SK-N-SH (cell line): ENCODE data around the gene GALNT18. TPM values are rescaled to one million over a fixed set of nuclear protein-coding genes. Genes with fewer than 3 reads are reported as not detected.

Experiments used
- CTCF ChIA-PET: fragments of 300-600, 350-600 bp; formaldehyde crosslinking; extraction: SDS; loops from one replicate; lab custom pipeline; 2021; lab: Yijun Ruan, JAX
- POLR2A ChIA-PET: fragments of 350-600 bp; sonication (Branson Sonifier 250); formaldehyde crosslinking; extraction: SDS; loops from one replicate; lab custom pipeline; 2020; ENCODE audit warnings: antibody characterized with exemption, inconsistent platforms; lab: Yijun Ruan, JAX
- DNase-seq: peaks from one replicate; pipeline ENCODE4 v3.0.0; 2012
- H2AFZ ChIP-seq: fragments of 200-600 bp; sonication (generic); 2 replicates; pipeline ENCODE4 v1.8.1; 2016; ENCODE audit warnings: antibody characterized with exemption, mild to moderate bottlenecking, low read depth
- H3F3A ChIP-seq: fragments of 200-600 bp; sonication (generic); replicated peaks from 2 replicates; pipeline ENCODE3; 2016; ENCODE audit warnings: antibody characterized with exemption, mild to moderate bottlenecking; ENCODE audit not compliant: insufficient read depth
- H3K27ac ChIP-seq, 2 experiments: fragments of 200-500 bp in 1 of 2; fragments of 200-600 bp in 1 of 2; sonication (Bioruptor generic) in 1 of 2; sonication (generic), shearing (Covaris generic) in 1 of 2; 2 replicates each; pipeline versions ENCODE4 v1.5.1 to v1.6.1; 2014 to 2016; ENCODE audit warnings: low read depth in 2 of 2, inconsistent platforms in 1 of 2, low read length in 1 of 2, mild to moderate bottlenecking in 1 of 2, mixed read lengths in 1 of 2
- H3K27me3 ChIP-seq: fragments of 200-600 bp; sonication (generic), shearing (Covaris generic); 2 replicates; pipeline ENCODE4 v1.6.1; 2016; ENCODE audit warnings: mixed run types; ENCODE audit not compliant: insufficient read depth
- H3K36me3 ChIP-seq, 2 experiments: fragments of 200-500 bp in 1 of 2; fragments of 200-600 bp in 1 of 2; sonication (Bioruptor generic) in 1 of 2; sonication (generic) in 1 of 2; replicated peaks in 1 of 2; 2 replicates each; pipeline versions ENCODE3 to v1.5.1; 2014 to 2016; ENCODE audit warnings: low read length in 1 of 2, mild to moderate bottlenecking in 1 of 2; ENCODE audit not compliant: insufficient read depth in 2 of 2, control insufficient read depth in 1 of 2
- H3K4me1 ChIP-seq, 2 experiments: fragments of 200-500 bp in 1 of 2; fragments of 200-600 bp in 1 of 2; sonication (Bioruptor generic) in 1 of 2; sonication (generic), shearing (Covaris generic) in 1 of 2; 2 replicates each; pipeline versions ENCODE4 v1.5.1 to v1.6.1; 2014 to 2016; ENCODE audit warnings: low read depth in 1 of 2, low read length in 1 of 2, mixed run types in 1 of 2; ENCODE audit not compliant: insufficient read depth in 2 of 2, control insufficient read depth in 1 of 2
- H3K4me2 ChIP-seq: fragments of 200-600 bp; sonication (generic), shearing (Covaris generic); 2 replicates; pipeline ENCODE4 v1.6.1; 2017; ENCODE audit warnings: mixed run types
- H3K4me3 ChIP-seq, 2 experiments: fragments of 200-500 bp in 1 of 2; fragments of 200-600 bp in 1 of 2; sonication (Bioruptor generic) in 1 of 2; sonication (generic), shearing (Covaris generic) in 1 of 2; 2 replicates each; pipeline versions ENCODE4 v1.5.1 to v1.8.1; 2014 to 2016; ENCODE audit warnings: low read depth in 2 of 2, inconsistent platforms in 1 of 2, low read length in 1 of 2, mild to moderate bottlenecking in 1 of 2, mixed read lengths in 1 of 2, moderate library complexity in 1 of 2
- H3K79me2 ChIP-seq: fragments of 200-600 bp; sonication (generic); 2 replicates; pipeline ENCODE4 v1.8.1; 2017; ENCODE audit warnings: mild to moderate bottlenecking; ENCODE audit not compliant: insufficient read depth
- H3K9ac ChIP-seq: fragments of 200-600 bp; sonication (generic); 2 replicates; pipeline ENCODE4 v1.6.1; 2017; ENCODE audit warnings: mixed run types
- H3K9me2 ChIP-seq: fragments of 200-600 bp; sonication (generic); 2 replicates; pipeline ENCODE4 v1.6.1; 2017; ENCODE audit warnings: mixed run types
- H3K9me3 ChIP-seq: fragments of 200-600 bp; sonication (generic); 2 replicates; pipeline ENCODE4 v1.6.1; 2017; ENCODE audit warnings: mixed run types, mild to moderate bottlenecking, moderate library complexity
- H4K20me1 ChIP-seq: fragments of 200-600 bp; sonication (generic); 2 replicates; pipeline ENCODE4 v1.6.1; 2017; ENCODE audit warnings: mild to moderate bottlenecking, mixed run types; ENCODE audit not compliant: insufficient read depth
- CHD2 ChIP-seq: fragments of 150-350 bp; IDR thresholded peaks from 2 replicates; pipeline ENCODE4 v1.6.1; 2018; ENCODE audit warnings: low read length; ENCODE audit not compliant: partially characterized antibody
- EP300 ChIP-seq, 2 experiments: IDR thresholded peaks; 2 replicates each; pipeline versions ENCODE4 v1.4.0 to v1.6.1; 2012; ENCODE audit warnings: borderline replicate concordance in 1 of 2, low read depth in 1 of 2, low read length in 1 of 2
- FOSL2 ChIP-seq: IDR thresholded peaks from 2 replicates; pipeline ENCODE4 v1.4.0; 2012; ENCODE audit warnings: low read depth, mild to moderate bottlenecking, moderate library complexity, borderline replicate concordance
- FOXJ3 ChIP-seq: sonication (generic); formaldehyde crosslinking; IDR thresholded peaks from 2 replicates; pipeline ENCODE4 v1.5.1; 2020; ENCODE audit warnings: mild to moderate bottlenecking, missing genetic modification reagents
- FOXM1 ChIP-seq: IDR thresholded peaks from 2 replicates; pipeline ENCODE4 v1.4.0; 2012; ENCODE audit warnings: low read depth, mild to moderate bottlenecking
- GABPA ChIP-seq: IDR thresholded peaks from 2 replicates; pipeline ENCODE4 v1.4.0; 2012; ENCODE audit warnings: low read depth, mild to moderate bottlenecking
- IRF3 ChIP-seq: fragments of 150-350 bp; IDR thresholded peaks from 2 replicates; pipeline ENCODE4 v1.6.1; 2016; ENCODE audit warnings: mild to moderate bottlenecking, low read depth, low read length
- NFIC ChIP-seq: IDR thresholded peaks from 2 replicates; pipeline ENCODE4 v1.4.0; 2012; ENCODE audit warnings: borderline replicate concordance
- RAD21 ChIP-seq: IDR thresholded peaks from 2 replicates; pipeline ENCODE4 v1.6.1; 2012; ENCODE audit warnings: mild to moderate bottlenecking, low read length
- REST ChIP-seq: IDR thresholded peaks from 2 replicates; pipeline ENCODE4 v1.6.1; 2012; ENCODE audit warnings: mild to moderate bottlenecking, low read depth, low read length, moderate library complexity
- RFX5 ChIP-seq: IDR thresholded peaks from 2 replicates; pipeline ENCODE4 v1.6.1; 2012; ENCODE audit warnings: mild to moderate bottlenecking, improper control_type of control experiment, low read length
- SIN3A ChIP-seq: IDR thresholded peaks from 2 replicates; pipeline ENCODE4 v1.6.1; 2012; ENCODE audit warnings: low read depth, mild to moderate bottlenecking, low read length, moderate library complexity, borderline replicate concordance
- SMC3 ChIP-seq: IDR thresholded peaks from 2 replicates; pipeline ENCODE4 v1.6.1; 2012; ENCODE audit warnings: low read depth, low read length, improper control_type of control experiment
- TEAD4 ChIP-seq: IDR thresholded peaks from 2 replicates; pipeline ENCODE4 v1.4.0; 2012; ENCODE audit warnings: mild to moderate bottlenecking, borderline replicate concordance; ENCODE audit not compliant: insufficient read depth
- ZBTB33 ChIP-seq: IDR thresholded peaks from 2 replicates; pipeline ENCODE4 v1.4.0; 2012; ENCODE audit warnings: low read depth, borderline replicate concordance
- WGBS: methylation state at CpG from one replicate; pipeline ENCODE4 v1.1.6; 2017; ENCODE audit warnings: low lambda C conversion rate; 5-methylcytosine and 5-hydroxymethylcytosine counted together
- polyA plus RNA-seq, 3 experiments: library from polyadenylated mRNA; depleted of rRNA; stranded (reverse); fragments of >200 nt; gene quantifications; 2 replicates each; pipeline ENCODE4 v1.2.3, GENCODE V29; 2012
- TF ChIP-seq, protein P1 (sequence below): IDR thresholded peaks from 2 replicates; pipeline ENCODE4 v1.4.0; 2012; ENCODE audit warnings: low read depth, borderline replicate concordance
- TF ChIP-seq, protein P2 (sequence below): IDR thresholded peaks from 2 replicates; pipeline ENCODE4 v1.4.0; 2012; ENCODE audit warnings: low read depth

GALNT18 gene
- polyA plus RNA-seq, 1 of the 3 experiments (the other 2 are of a cell fraction): 0.64 TPM

GRCh38 chr11:11525283-11525682 is 96.5 kb downstream of the GALNT18 start:
- no peak for DNase-seq
- TF ChIP-seq EP300 (IDR thresholded peaks at IDR 0.05; ENCODE audit: borderline replicate concordance in 1 of 2, low read depth in 1 of 2, low read length in 1 of 2) (no peak), IRF3 (no peak), RFX5 (no peak), SIN3A (no peak), GABPA (no peak), CHD2 (no peak), SMC3 (no peak), ZBTB33 (no peak)
- TF ChIP-seq, protein P1, sequence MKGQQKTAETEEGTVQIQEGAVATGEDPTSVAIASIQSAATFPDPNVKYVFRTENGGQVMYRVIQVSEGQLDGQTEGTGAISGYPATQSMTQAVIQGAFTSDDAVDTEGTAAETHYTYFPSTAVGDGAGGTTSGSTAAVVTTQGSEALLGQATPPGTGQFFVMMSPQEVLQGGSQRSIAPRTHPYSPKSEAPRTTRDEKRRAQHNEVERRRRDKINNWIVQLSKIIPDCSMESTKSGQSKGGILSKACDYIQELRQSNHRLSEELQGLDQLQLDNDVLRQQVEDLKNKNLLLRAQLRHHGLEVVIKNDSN: no peak
- Histone ChIP-seq H3K79me2 (no peaks in the 10 kb centered on the region), H2AFZ (no peak overlapping the region), H3K9me3 (no peaks in the 10 kb centered on the region), H3F3A (no peaks in the 10 kb centered on the region), H3K27me3 (no peaks in the 10 kb centered on the region), H3K4me2 (no peak overlapping the region), H3K9ac (no peak overlapping the region), H3K4me1 (peaks cover 0 to 5% of the 10 kb centered on the region in 2 experiments; a peak in 1 of 4 replicates), H3K27ac (no peak overlapping the region), H3K36me3 (no peaks in the 10 kb centered on the region), H3K4me3 (no peak overlapping the region), H4K20me1 (no peaks in the 10 kb centered on the region), H3K9me2 (no peaks in the 10 kb centered on the region)
- WGBS: 70% methylated on average over 5 of the region's 5 CpGs
- CTCF ChIA-PET: interaction anchor here (2.1 kb wide), 1 partner anchor 12 kb away, joined by 8 read pairs; no protein-coding TSS in a partner anchor
- POLR2A ChIA-PET: interaction anchor here (1.0 to 1.4 kb wide), 2 partner anchors 8 to 13 kb away, joined by 3 to 4 read pairs; no protein-coding TSS in a partner anchor

DNA sequence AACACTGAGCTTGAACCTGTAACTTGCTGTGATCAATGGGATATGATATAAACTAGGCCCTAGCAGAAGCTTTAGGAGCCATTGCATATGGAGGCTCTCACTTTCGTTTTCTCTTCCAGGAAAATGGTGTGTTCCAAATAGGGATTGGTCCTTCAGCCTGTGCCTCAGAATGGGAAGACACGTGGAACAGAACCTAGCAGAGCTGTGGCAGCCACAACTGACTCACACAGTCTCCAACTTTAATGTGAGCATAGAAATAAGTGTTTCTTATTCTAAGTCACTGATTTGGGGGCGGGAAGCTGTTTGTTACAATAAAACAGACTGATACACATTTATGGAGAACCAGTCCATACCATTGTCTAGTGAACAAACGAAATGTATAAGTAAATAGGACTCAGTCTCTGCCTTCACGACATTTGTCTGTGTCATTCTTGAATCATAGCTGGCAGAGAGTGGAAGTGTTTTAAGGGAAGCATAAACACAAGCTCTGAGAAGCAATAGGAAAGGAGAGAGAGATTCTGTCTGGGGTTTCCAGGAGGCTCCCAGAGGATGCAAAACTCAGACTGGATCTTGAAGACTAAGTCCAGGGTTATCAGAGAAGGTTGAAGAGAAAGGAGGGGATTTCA is 97.3 kb downstream of the GALNT18 start:
- Histone ChIP-seq H3F3A (no peaks in the 10 kb centered on the region), H3K27me3 (no peaks in the 10 kb centered on the region), H3K4me2 (no peak overlapping the region), H3K9me2 (no peaks in the 10 kb centered on the region), H4K20me1 (no peaks in the 10 kb centered on the region), H2AFZ (no peak overlapping the region), H3K79me2 (no peaks in the 10 kb centered on the region), H3K4me3 (no peak overlapping the region), H3K4me1 (peaks cover 0 to 4% of the 10 kb centered on the region in 2 experiments; a peak in 1 of 4 replicates), H3K36me3 (no peaks in the 10 kb centered on the region), H3K9ac (no peak overlapping the region), H3K9me3 (no peaks in the 10 kb centered on the region), H3K27ac (no peak overlapping the region)
- DNase-seq: no peak
- ChIA-PET CTCF (interaction anchor here (2.1 kb wide), 1 partner anchor 13 kb away, joined by 8 read pairs; no protein-coding TSS in a partner anchor), POLR2A (interaction anchor here (1.0 to 1.4 kb wide), 2 partner anchors 7 to 14 kb away, joined by 3 to 4 read pairs; no protein-coding TSS in a partner anchor)
- WGBS: 45% methylated on average over 5 of the region's 5 CpGs
- no peak for TF ChIP-seq FOSL2
- TF ChIP-seq FOXJ3 (CRISPR knock-in tag): no peak
- TF ChIP-seq TEAD4: no peak
- TF ChIP-seq SIN3A: no peak
- no peak for TF ChIP-seq IRF3
- TF ChIP-seq, protein P2, sequence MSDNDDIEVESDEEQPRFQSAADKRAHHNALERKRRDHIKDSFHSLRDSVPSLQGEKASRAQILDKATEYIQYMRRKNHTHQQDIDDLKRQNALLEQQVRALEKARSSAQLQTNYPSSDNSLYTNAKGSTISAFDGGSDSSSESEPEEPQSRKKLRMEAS: no peak
- no peak for TF ChIP-seq FOXM1
- TF ChIP-seq REST: no peak
- TF ChIP-seq RFX5: no peak
- TF ChIP-seq NFIC: no peak
- no peak for TF ChIP-seq RAD21
